Measurements from ENCODE around the gene DZANK1.

DZANK1 gene

DNA sequence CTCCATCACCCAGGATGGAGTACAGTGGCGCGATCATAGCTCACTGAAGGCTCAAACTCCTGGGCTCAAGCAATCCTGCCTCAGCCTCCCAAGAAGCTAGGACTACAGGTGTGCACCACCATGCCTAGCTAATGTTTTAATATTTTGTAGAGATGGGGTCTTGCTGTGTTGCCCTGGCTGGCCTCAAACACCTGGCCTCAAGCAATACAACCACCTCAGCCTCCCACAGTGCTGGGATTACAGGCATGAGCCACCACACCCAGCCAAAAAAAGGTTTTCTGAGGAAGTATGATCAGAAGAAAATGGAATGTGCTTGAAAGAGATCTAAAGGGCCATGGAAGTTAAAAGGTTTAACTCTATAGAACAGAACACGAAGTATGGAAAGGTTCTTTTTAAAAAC is 21.5 kb upstream of the DZANK1 start:
- H3K4me1 Mint-ChIP-seq (ENCODE audit: low read depth): peaks cover 3% of the 10 kb centered on the region
- no peak for DNase-seq (ENCODE audit: low spot score)
- H3K4me3 Mint-ChIP-seq: no peak overlapping the region
- H3K27me3 Mint-ChIP-seq (ENCODE audit: low read depth): no peaks in the 10 kb centered on the region
- H3K9me3 Mint-ChIP-seq: no peaks in the 10 kb centered on the region
- no peak overlapping the region for H3K27ac Mint-ChIP-seq
- H3K36me3 Mint-ChIP-seq (ENCODE audit: low read depth): peaks cover 36% of the 10 kb centered on the region

DNA sequence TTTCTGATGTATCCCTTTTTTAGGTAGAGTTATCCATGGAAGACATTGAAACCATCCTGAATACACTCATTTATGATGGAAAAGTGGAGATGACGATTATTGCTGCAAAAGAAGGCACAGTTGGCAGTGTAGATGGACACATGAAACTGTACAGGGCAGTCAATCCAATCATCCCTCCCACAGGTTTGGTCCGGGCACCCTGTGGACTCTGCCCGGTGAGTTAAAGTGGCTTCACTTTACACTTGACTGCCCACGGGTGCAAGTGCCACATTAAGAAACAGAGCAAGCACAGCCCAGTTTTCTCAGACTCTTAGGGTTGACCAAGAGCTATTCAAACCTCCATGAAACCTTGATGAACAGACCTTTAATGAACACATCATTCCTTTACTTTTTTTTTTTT is 14.8 kb upstream of the DZANK1 start:
- Mint-ChIP-seq H3K27ac (no peak overlapping the region), H3K27me3 (ENCODE audit: low read depth) (no peaks in the 10 kb centered on the region), H3K9me3 (no peaks in the 10 kb centered on the region), H3K36me3 (ENCODE audit: low read depth) (peaks cover 29% of the 10 kb centered on the region), H3K4me3 (no peak overlapping the region), H3K4me1 (ENCODE audit: low read depth) (no peaks in the 10 kb centered on the region)
- DNase-seq (ENCODE audit: low spot score): no peak

- Mint-ChIP-seq H3K27me3 (ENCODE audit: low read depth) (no peaks in the 10 kb centered on the region), H3K4me3 (no peak overlapping the region), H3K36me3 (ENCODE audit: low read depth) (peaks cover 35% of the 10 kb centered on the region), H3K4me1 (ENCODE audit: low read depth) (no peaks in the 10 kb centered on the region), H3K9me3 (no peaks in the 10 kb centered on the region), H3K27ac (no peak overlapping the region)
- no peak for DNase-seq (ENCODE audit: low spot score)
These were observed 11.0 kb upstream of the DZANK1 start for GRCh38 chr20:18477821-18478220.

GRCh38 chr20:18477218-18477617 is 10.4 kb upstream of the DZANK1 start:
- H3K27ac Mint-ChIP-seq: no peak overlapping the region
- no peaks in the 10 kb centered on the region for H3K9me3 Mint-ChIP-seq
- H3K4me1 Mint-ChIP-seq (ENCODE audit: low read depth): no peaks in the 10 kb centered on the region
- no peaks in the 10 kb centered on the region for H3K27me3 Mint-ChIP-seq (ENCODE audit: low read depth)
- H3K36me3 Mint-ChIP-seq (ENCODE audit: low read depth): peaks cover 32% of the 10 kb centered on the region
- DNase-seq (ENCODE audit: low spot score): no peak
- no peak overlapping the region for H3K4me3 Mint-ChIP-seq

GRCh38 chr20:18466574-18466893 is 296 bp downstream of the DZANK1 start:
- peak overlapping the region; percentile 92 for H3K27ac Mint-ChIP-seq
- H3K4me3 Mint-ChIP-seq: peak overlapping the region; percentile 97
- no peaks in the 10 kb centered on the region for H3K9me3 Mint-ChIP-seq
- no peak for DNase-seq (ENCODE audit: low spot score)
- H3K36me3 Mint-ChIP-seq (ENCODE audit: low read depth): no peaks in the 10 kb centered on the region
- H3K4me1 Mint-ChIP-seq (ENCODE audit: low read depth): peaks cover 18% of the 10 kb centered on the region
- no peaks in the 10 kb centered on the region for H3K27me3 Mint-ChIP-seq (ENCODE audit: low read depth)

DNA sequence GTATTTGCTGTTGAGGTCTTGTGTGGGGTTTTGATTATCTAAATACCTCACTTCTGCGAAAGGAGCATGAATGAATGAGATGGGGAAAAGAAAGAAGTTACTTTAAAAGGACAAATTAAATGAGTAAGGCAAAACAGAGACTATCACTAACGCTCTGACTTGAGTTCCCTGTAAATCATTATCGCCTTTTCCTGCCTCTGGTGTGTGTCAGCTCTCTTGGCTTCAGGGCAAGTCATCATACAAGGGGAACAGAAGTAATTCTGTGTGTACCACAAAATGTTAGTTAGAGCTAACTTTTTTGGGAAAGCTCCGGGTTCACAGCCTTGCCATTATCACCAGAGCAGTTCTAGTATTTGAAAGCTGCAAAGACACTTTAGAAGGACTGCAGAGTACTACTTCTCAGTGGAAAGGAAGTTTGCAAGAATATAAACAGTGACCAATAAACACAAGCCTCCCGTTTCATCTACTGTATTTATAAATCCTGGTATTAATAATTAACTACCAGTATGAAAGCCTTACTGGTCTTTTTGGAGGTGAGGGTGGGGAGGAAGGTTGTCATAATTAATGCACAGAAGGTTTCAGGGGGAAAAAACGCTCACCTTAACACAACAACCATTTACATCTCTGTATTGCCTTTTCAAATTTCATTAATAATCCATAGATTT is 1.2 kb downstream of the DZANK1 start:
- no peaks in the 10 kb centered on the region for H3K27me3 Mint-ChIP-seq (ENCODE audit: low read depth)
- H3K27ac Mint-ChIP-seq: no peak overlapping the region
- H3K9me3 Mint-ChIP-seq: no peaks in the 10 kb centered on the region
- DNase-seq (ENCODE audit: low spot score): no peak
- peaks cover 18% of the 10 kb centered on the region for H3K4me1 Mint-ChIP-seq (ENCODE audit: low read depth)
- H3K4me3 Mint-ChIP-seq: peak overlapping the region; percentile 97
- no peaks in the 10 kb centered on the region for H3K36me3 Mint-ChIP-seq (ENCODE audit: low read depth)

- Mint-ChIP-seq H3K4me1 (ENCODE audit: low read depth) (no peaks in the 10 kb centered on the region), H3K9me3 (no peaks in the 10 kb centered on the region), H3K4me3 (no peak overlapping the region), H3K36me3 (ENCODE audit: low read depth) (no peaks in the 10 kb centered on the region), H3K27me3 (ENCODE audit: low read depth) (no peaks in the 10 kb centered on the region), H3K27ac (no peak overlapping the region)
- no peak for DNase-seq (ENCODE audit: low spot score)
These were observed 10.2 kb downstream of the DZANK1 start for GRCh38 chr20:18456600-18456999.

- no peaks in the 10 kb centered on the region for H3K36me3 Mint-ChIP-seq (ENCODE audit: low read depth)
These were observed 22.9 kb downstream of the DZANK1 start for GRCh38 chr20:18443886-18444285.

DNA sequence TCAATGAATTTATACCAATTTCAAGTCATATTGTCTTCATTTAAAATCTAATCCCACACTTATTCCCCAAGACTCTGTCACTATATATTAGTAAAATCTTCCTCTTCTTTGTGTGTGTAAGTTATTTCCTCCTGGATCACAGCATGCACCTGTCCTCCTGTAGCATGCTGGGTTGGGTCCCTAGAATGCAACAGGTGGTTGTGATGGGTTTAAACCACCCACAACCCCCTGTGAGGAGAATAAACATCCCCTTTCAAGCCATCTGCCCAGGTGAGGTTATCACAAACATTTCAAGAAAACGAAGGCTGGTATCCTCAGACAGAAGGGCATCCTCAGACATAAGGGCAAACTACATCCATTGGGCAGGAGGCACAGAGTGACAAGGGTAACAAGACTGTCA is 26.4 kb downstream of the DZANK1 start:
- Mint-ChIP-seq H3K27ac (no peak overlapping the region), H3K4me3 (no peak overlapping the region), H3K36me3 (ENCODE audit: low read depth) (no peaks in the 10 kb centered on the region), H3K9me3 (no peaks in the 10 kb centered on the region), H3K27me3 (ENCODE audit: low read depth) (no peaks in the 10 kb centered on the region), H3K4me1 (ENCODE audit: low read depth) (peaks cover 6% of the 10 kb centered on the region)
- no peak for DNase-seq (ENCODE audit: low spot score)

More at GRCh38 chr20:18443886-18444285, 22.9 kb downstream of the DZANK1 start:
- Mint-ChIP-seq H3K9me3 (no peaks in the 10 kb centered on the region), H3K27me3 (ENCODE audit: low read depth) (no peaks in the 10 kb centered on the region), H3K4me1 (ENCODE audit: low read depth) (no peaks in the 10 kb centered on the region), H3K27ac (no peak overlapping the region), H3K4me3 (no peak overlapping the region)
- no peak for DNase-seq (ENCODE audit: low spot score)

DNA sequence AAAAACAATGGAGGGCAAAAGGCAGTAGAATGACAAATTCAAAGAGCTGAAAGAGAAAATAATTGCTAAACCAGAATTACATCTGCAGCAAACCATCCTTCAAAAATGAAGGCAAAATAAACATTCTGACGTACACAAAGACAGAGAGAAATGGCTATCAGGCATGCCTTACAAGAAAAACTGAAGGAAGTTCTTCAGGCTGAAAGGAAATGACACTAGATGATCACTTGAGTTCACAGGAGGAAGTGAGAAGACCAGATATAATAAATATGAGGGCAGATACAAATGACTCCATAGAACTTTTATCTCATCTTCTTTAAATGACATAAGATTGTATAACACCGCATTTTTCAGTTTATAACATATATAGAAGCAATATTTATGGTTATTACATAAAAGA is 30.0 kb downstream of the DZANK1 start:
- H3K27ac Mint-ChIP-seq: no peak overlapping the region
- no peak for DNase-seq (ENCODE audit: low spot score)
- H3K4me1 Mint-ChIP-seq (ENCODE audit: low read depth): peaks cover 6% of the 10 kb centered on the region
- no peaks in the 10 kb centered on the region for H3K9me3 Mint-ChIP-seq
- no peaks in the 10 kb centered on the region for H3K36me3 Mint-ChIP-seq (ENCODE audit: low read depth)
- H3K27me3 Mint-ChIP-seq (ENCODE audit: low read depth): no peaks in the 10 kb centered on the region
- no peak overlapping the region for H3K4me3 Mint-ChIP-seq

DNA sequence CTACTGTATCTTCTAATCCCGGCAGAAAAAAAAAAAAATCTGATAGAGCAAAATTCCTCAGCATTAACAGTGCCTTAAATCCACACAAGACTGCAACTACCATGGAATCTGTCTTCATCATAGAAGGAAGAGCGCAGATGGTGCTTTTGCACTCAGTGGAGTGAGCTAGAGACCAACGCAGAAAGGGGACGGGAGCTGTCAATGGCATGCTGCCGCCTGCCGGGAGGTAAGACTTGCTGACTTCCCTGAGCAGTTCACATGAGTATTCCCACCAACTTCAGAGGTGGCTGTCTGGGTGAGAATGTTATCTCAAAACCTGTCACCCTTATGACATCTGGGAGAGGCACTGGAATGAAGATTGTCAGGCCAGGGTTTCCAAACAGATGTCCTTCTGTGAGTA is 35.6 kb downstream of the DZANK1 start:
- H3K9me3 Mint-ChIP-seq: no peaks in the 10 kb centered on the region
- no peak overlapping the region for H3K27ac Mint-ChIP-seq
- no peak for DNase-seq (ENCODE audit: low spot score)
- H3K4me3 Mint-ChIP-seq: no peak overlapping the region
- H3K4me1 Mint-ChIP-seq (ENCODE audit: low read depth): no peaks in the 10 kb centered on the region
- no peaks in the 10 kb centered on the region for H3K36me3 Mint-ChIP-seq (ENCODE audit: low read depth)
- no peaks in the 10 kb centered on the region for H3K27me3 Mint-ChIP-seq (ENCODE audit: low read depth)

GRCh38 chr20:18430172-18430826 is 36.5 kb downstream of the DZANK1 start:
- H3K4me3 Mint-ChIP-seq: no peak overlapping the region
- no peaks in the 10 kb centered on the region for H3K9me3 Mint-ChIP-seq
- no peak for DNase-seq (ENCODE audit: low spot score)
- no peak overlapping the region for H3K27ac Mint-ChIP-seq
- H3K36me3 Mint-ChIP-seq (ENCODE audit: low read depth): no peaks in the 10 kb centered on the region
- no peaks in the 10 kb centered on the region for H3K4me1 Mint-ChIP-seq (ENCODE audit: low read depth)
- H3K27me3 Mint-ChIP-seq (ENCODE audit: low read depth): no peaks in the 10 kb centered on the region

DNA sequence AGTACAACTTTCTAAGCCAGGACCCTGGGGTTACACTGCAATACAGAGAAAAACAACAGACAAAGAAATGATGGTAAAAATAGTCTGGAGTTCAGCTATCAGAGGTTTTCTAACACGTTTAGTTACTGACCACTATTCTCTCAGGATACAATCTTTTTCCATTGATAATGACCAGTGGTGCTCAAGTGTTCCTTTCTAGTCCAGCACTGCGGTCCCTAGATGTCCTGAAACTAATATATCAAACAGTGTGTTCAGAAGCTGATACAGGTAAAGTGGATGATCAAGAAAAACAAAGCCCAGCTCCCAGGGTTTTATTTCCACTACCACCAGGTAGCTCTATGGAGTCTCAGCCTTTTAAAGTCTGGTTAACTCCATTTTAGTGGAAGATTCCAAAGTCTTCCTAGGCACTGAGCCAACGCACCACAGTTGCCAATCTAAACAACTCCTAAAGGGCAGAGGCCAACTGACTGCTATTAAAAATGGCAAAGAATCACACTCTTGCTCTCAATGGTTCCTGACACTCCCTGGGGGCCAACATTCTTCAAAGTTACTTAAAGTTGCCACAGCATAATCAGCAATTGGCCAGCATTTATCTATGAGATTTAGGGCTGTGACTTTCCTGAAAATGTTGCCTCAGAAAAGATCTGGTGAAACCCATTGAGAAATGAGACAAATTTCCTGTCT is 38.2 kb downstream of the DZANK1 start:
- Mint-ChIP-seq H3K4me1 (ENCODE audit: low read depth) (no peaks in the 10 kb centered on the region), H3K27ac (no peak overlapping the region), H3K36me3 (ENCODE audit: low read depth) (no peaks in the 10 kb centered on the region), H3K4me3 (no peak overlapping the region), H3K9me3 (no peaks in the 10 kb centered on the region), H3K27me3 (ENCODE audit: low read depth) (no peaks in the 10 kb centered on the region)
- no peak for DNase-seq (ENCODE audit: low spot score)

GRCh38 chr20:18427214-18427613 is 39.6 kb downstream of the DZANK1 start:
- no peaks in the 10 kb centered on the region for H3K4me1 Mint-ChIP-seq (ENCODE audit: low read depth)
- H3K27me3 Mint-ChIP-seq (ENCODE audit: low read depth): no peaks in the 10 kb centered on the region
- H3K4me3 Mint-ChIP-seq: no peak overlapping the region
- DNase-seq (ENCODE audit: low spot score): no peak
- no peak overlapping the region for H3K27ac Mint-ChIP-seq
- no peaks in the 10 kb centered on the region for H3K36me3 Mint-ChIP-seq (ENCODE audit: low read depth)
- no peaks in the 10 kb centered on the region for H3K9me3 Mint-ChIP-seq

Data from T-helper 2 cell treated with Interferon-gamma antibody and Interleukin-4, amounts not matched to agents 5 μg/mL and 100 μg/mL, for 36 hours (primary cell).